Ureter (tissue), 1 donor: ENCODE measurements around the gene NEDD9. TPM values are rescaled to one million over a fixed set of nuclear protein-coding genes. Genes with fewer than 3 reads are reported as not detected.

Experiments used
- DNase-seq: peaks from one replicate; pipeline ENCODE4 v3.0.0-alpha.2; 2020; ENCODE audit warnings: low spot score
- total RNA-seq: library from RNA; stranded (reverse); gene quantifications from one replicate; pipeline ENCODE4 v1.2.4, GENCODE V29; 2023
- donor health status: DM: yes; HTN: yes; CAD: no.

The NEDD9 gene
- total RNA-seq, 1 donor from 2014 or later = 65.8 TPM

GRCh38 chr6:11179419-11180202, 52.9 kb downstream of the NEDD9 start:
- no peak for DNase-seq

GRCh38 chr6:11179088-11179418, 53.4 kb downstream of the NEDD9 start:
- DNase-seq = no peak

- DNase-seq = no peak
These were observed 55.2 kb downstream of the NEDD9 start for GRCh38 chr6:11177271-11177670.

- DNase-seq = no peak
These were observed 58.2 kb downstream of the NEDD9 start for GRCh38 chr6:11174242-11174611.

- DNase-seq = peak; percentile 69
These were observed 59.8 kb downstream of the NEDD9 start for GRCh38 chr6:11172501-11173327.

GRCh38 chr6:11171952-11172351, 60.5 kb downstream of the NEDD9 start:
- DNase-seq = no peak

GRCh38 chr6:11168091-11168635, 64.3 kb downstream of the NEDD9 start:
- DNase-seq = no peak

- DNase-seq = no peak
These were observed 65.5 kb downstream of the NEDD9 start for GRCh38 chr6:11166948-11167347.

GRCh38 chr6:11164717-11165646, 67.5 kb downstream of the NEDD9 start:
- DNase-seq = no peak

- no peak for DNase-seq
These were observed 68.5 kb downstream of the NEDD9 start for GRCh38 chr6:11163932-11164331.

- no peak for DNase-seq
These were observed 70.2 kb downstream of the NEDD9 start for GRCh38 chr6:11162262-11162661.

GRCh38 chr6:11161031-11161956, 71.2 kb downstream of the NEDD9 start:
- no peak for DNase-seq

GRCh38 chr6:11160199-11160598, 72.3 kb downstream of the NEDD9 start:
- no peak for DNase-seq

- DNase-seq = no peak
These were observed 76.9 kb downstream of the NEDD9 start for GRCh38 chr6:11155589-11155988.

GRCh38 chr6:11153447-11153846, 79.0 kb downstream of the NEDD9 start:
- no peak for DNase-seq

- DNase-seq = no peak
These were observed 79.9 kb downstream of the NEDD9 start for GRCh38 chr6:11152581-11152980.

GRCh38 chr6:11151488-11151887, 81.0 kb downstream of the NEDD9 start:
- DNase-seq = no peak

GRCh38 chr6:11149551-11149950, 82.9 kb downstream of the NEDD9 start:
- DNase-seq = no peak

- no peak for DNase-seq
These were observed 86.2 kb downstream of the NEDD9 start for GRCh38 chr6:11146117-11146826.

- DNase-seq = peak; percentile 76
These were observed 88.0 kb downstream of the NEDD9 start for GRCh38 chr6:11144393-11144851.
